GM18505 (cell line): ENCODE measurements around the gene THSD1.
"Not testable (repeated sequence)": the region's sequence is repeated elsewhere in the genome, so short reads cannot be mapped to it uniquely, and the experiment has no call there.

ENCODE experiments used
- ATAC-seq: cut with Tn5 transposase; IDR thresholded peaks from one replicate; pipeline ENCODE4 v1.9.1; 2021; ENCODE audit not compliant: unreplicated experiment
- POLR2A ChIP-seq: IDR thresholded peaks from 4 replicates; pipeline ENCODE4 v1.6.1; 2011; ENCODE audit warnings: borderline replicate concordance; ENCODE audit not compliant: insufficient read depth, insufficient read length; ENCODE audit errors: extremely low read depth

Gene THSD1

DNA sequence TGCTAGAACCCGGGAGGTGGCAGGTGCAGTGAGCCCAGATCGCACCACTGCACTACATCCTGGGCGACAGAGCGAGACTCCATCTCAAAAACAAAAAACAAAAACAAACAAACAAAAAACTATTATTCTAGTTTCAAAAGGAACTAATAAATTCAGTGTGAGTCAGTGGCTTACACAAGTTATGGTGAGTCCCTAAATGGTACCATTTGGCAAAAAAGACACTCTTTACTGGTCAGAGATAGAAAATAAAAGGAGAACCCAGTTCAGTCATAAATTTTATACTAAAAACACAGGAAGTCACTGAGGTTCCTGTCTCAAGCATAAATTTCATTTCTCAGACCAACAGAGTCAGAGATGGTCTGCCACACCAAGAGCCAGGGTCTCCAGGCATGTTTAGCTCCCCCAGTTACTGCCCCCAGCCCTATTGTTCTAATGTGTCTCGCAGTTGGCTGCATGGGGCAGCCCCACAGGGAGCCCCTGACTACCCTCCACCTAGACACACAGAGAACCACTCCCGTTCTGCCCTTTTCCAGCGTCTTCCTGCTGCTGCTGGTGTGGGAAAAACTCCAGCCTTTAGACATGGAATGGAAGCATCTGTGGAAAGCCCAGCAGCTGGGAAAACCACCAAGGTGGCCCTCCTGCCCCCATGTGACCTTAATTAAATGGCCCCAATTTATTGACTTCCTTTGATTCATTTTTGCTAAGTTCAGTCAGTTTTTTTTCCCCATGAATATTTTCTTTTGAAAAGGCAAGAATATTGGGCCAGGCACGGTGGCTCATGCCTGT, 12.2 kb downstream of the THSD1 start:
- ATAC-seq: no peak
- TF ChIP-seq POLR2A: no peak

DNA sequence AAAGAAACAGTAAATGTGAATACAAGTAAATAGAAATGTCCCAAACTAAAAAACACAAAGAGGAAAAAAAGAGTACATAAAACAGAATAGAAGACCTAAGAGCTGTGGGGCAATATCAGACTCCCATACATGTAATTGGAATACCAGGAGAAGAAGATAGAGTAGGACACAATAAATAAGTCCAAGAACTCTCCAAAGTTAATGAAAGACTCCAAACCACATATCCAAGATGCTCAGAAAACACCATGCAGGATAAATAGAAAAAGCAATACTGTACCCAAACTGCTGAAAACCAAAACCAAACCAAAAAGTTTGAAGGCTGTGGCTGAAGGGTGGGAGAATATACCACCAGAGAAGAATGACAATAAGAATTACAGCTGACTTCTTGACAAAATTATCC, 18.3 kb downstream of the THSD1 start:
- no peak for ATAC-seq
- no peak for TF ChIP-seq POLR2A

DNA sequence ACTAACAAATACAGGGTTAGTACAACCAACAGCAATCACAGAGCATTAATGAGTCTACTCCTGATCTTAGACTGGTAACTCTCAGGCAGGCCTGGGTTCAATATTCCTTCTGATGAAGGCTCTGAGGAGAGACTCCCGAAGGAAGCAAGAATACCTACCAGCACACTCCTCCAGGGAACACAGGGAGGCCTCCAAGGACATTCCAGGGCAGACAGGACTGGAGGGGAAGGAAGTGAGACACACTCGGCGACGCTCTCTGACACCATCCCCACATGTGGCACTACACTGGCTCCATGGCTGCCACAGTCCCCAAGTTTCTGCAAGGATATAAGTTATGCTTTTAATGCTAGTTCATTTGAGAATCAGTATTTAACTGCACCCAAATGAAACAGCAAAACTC, 20.1 kb downstream of the THSD1 start:
- ATAC-seq: no peak
- no peak for TF ChIP-seq POLR2A

DNA sequence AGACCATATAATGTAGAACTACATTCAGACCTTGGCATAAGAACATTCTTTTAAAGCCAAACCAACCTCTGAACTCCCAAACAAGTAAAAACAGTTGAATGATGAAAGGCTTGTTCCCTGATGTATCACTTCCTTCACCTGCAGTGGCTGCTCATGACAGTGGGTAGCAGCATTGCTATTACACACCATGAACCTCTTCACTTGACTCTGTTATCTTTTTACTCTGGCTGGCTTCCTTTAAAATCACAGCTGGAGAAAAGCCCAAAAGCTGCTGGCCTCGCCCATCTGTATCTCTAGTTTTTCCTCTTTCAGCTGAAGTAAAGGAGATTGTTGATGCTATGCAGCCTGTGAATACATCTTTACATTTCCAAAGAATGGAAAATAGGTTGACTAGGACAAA, 22.6 kb downstream of the THSD1 start:
- ATAC-seq: no peak
- no peak for TF ChIP-seq POLR2A

DNA sequence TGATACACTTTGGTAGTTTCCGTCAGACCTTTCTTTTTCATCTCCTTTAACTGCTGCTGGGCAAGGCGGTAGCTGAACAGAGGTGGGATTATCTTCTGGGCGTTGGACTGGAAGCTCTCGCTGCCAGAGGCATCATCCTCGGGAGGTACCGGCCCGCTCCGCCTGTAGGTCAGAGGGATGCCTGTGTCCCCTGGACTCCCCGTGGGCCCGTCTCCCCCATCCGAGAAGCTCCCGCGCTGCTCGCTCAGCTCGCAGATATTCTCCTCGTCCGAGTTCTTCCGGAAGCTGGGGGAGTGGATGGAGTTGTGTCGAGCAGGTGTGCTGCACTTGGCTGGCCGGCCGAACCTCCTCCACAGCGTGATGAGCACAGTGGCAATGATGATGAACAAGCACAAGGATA, 27.7 kb downstream of the THSD1 start:
- TF ChIP-seq POLR2A: no peak
- ATAC-seq: no peak

DNA sequence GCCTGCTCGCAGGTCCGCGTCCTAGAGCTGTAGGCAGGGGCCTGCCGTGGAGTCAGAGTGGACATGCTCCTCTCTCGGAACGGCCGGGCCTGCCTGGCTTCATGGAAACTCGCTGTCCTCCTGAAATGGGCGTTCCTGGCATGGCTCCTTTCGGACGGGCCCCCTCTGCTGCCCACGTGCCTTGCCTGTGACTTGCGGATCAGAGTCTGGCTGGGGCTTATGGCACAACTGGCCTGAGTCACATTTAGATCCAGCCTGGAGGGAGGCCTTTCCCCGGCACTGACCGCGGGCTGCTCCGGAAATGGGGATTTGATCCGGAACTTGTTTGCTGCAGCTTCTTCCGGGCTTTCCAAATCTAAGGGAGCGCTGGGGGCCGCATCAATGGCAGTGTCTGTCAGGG, 28.1 kb downstream of the THSD1 start:
- no peak for TF ChIP-seq POLR2A
- no peak for ATAC-seq

DNA sequence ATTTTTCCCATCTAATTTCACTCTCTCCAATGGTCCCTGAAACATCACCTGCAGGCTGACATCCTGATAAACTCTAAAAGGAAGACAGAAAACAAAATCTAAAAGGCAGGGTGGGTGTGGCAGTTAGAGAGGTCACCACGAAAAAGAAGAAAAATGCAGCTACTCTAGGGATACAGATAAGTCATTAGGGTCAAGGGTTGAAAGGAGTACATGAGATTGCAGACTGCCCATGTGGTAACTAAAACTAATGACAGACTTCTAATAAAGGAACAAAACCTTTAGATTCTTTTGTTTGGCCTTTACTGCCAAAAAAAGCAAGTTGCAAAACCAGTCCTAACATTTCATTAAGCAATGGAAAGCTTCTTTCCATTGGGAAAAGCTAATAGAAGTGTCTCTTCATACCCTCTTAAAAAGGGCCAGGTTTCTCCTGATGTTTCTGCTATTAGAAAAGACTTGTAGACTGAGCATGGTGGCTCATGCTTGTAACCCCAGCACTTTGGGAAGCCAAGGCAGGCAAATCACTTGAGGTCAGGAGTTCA, 31.0 kb downstream of the THSD1 start:
- TF ChIP-seq POLR2A: no peak
- no peak for ATAC-seq

DNA sequence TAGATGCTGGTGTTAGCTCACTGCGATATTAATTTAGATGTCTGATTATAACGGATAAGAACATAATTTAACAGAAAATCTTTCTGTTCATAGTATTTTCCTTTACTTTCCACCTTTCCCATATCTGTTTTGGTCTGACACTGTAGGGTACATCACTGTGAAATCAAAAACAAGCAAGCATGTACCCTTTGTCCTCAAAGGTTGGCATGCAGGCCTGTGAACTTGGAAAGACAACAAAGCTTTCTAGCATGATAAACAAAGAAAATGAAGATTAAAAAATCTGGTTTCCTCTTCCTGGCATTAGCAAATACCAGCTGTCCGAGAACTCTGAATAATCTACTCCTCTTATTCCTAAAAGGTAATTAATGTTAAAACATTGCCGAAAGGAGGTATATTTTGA, 31.6 kb downstream of the THSD1 start:
- TF ChIP-seq POLR2A: no peak

DNA sequence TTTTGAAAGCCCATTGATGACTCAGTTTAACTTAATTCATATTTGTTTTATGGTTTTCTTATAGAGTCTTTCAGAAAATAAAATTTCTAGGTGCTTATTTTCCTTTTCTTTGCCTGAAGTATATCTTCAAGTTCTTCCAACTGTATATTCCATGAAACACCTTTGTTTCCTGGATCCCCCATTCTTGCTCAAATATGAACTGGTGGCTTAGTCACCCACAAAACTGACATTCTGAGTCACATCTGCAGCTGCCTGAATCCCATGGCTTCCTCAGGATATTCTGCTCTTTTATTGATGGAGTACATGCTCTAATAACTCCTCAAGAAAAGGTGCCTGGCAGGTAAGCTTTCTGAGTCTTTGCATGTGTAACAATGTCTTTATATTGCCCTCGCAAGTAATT, 32.7 kb downstream of the THSD1 start:
- ATAC-seq: not testable (repeated sequence)

More for the DNA sequence above, 31.6 kb downstream of the THSD1 start:
- ATAC-seq: no peak

DNA sequence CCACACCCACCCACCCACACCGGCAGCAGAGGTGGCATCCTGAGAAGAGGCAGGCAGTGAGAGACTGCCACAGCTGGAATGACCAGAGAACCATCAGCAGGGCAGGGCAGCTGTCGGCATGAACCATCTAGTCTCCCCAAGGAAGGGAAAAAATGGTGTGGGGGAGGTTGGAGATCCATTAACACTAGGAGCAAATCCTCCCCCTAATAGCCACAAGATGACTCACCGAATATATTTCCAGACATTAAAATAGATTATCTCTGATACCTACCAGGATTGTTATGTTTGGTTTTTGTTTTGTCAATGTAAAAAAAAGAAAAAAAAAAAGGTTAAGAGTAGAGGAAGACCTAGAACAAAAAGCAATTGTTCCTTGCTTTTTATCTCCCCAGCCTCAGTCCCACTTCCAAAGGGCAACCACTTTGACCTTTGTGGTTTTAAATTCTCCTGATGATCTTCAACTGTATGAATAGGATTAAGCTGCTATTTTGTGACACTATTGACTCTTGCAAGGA, 34.2 kb downstream of the THSD1 start:
- TF ChIP-seq POLR2A: no peak
- ATAC-seq: no peak

DNA sequence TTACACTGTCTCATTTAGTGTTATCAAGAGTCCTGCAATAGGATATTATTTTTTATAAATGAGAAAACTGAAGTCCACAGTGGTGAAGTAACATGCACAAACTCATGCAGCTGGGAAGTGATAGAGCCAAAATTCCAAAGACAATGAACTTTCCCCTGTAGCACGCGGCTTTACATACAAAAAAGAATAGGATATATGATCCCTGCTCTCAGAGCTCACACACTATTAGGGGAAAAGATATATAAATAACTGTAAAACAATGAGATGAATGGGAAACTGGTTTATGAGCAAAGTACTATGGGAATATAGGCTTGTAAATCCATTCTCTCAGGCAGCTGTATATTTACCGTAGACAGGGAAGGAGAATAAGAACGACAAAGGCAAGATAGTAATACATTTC, 39.7 kb downstream of the THSD1 start:
- no peak for ATAC-seq
- no peak for TF ChIP-seq POLR2A

DNA sequence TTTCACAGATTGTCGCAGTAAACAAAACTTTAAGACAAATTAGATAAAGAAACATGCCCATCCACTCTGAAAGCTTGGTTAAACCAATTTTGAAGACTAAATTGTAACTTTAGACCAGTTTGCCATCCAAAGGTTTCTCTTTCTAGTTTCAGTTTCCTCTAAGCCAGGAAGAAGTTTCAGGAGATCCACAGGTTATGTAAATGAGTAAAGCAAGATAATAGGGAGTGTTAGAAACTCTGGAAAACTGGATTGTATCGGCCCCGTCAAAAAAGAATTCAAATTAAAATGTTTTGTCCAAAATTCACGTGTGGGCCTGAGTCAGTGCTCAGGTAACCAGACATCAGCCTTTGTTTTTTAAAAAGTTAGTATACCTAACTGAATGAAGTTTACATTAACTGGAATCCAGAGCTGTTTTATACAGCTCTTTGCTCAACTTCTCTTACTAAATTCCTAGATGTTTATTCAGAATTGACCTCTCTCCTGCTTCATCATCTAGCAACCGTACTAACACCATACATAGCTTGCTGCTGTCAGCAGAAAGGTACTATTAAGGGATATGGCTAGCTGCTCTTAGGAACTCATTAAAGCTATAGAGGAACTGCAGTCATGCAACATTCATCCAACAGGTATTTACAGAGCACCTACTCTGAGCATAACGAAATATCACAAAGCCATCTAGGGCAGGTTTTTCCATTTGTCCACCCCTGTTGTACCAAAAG, 43.6 kb downstream of the THSD1 start:
- ATAC-seq: not testable (repeated sequence)

DNA sequence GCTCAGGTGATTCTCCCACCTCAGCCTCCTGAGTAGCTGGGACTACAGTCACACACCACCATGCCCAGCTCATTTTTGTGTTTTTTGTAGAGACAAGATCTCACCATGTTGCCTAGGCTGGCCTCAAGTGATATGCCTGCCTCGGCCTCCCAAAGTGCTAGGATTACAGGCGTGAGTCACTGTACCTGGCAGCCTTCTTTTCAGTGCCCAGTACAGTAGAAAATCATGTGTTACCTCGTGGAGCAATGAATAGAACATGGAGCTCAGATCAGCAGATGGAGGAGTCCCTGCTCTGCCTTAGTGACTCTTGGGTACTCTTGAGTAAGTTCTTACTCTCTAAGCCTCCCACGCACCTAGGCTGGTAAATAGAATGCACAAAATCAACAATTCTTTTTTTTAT, 44.7 kb downstream of the THSD1 start:
- ATAC-seq: no peak

DNA sequence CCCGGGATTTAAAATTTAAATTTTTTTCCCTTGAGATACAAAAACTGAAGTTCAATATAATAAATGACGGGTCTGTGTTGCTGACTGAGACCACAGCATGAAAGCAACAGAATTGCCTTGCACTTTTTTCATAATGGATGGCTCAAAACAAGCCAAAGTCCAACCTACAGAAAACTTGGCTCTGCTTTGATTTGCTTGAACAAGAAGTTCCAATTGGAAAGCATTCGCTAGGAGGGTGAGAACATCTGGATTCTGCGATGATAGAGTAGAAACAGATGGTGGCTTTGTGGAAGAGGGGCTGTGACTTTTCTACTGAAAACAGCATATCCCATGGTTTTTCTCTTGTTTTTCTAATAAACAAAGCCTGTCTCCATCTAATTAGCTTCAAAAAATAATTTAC, 46.4 kb downstream of the THSD1 start:
- TF ChIP-seq POLR2A: no peak
- no peak for ATAC-seq

More for the DNA sequence above, 44.7 kb downstream of the THSD1 start:
- no peak for TF ChIP-seq POLR2A
